GM18867 (cell line): Measurements from ENCODE around the gene PLD3.

Experiments used
- ATAC-seq: cut with Tn5 transposase; IDR thresholded peaks from one replicate; pipeline ENCODE4 v1.9.1; 2021; ENCODE audit warnings: mild to moderate bottlenecking, moderate library complexity; ENCODE audit not compliant: unreplicated experiment

The PLD3 gene

GRCh38 chr19:40348125-40348913 is at the start of gene PLD3, which contains the start of gene C19orf47:
PLD3 (plus strand) TSS chr19:40348695; CDS start chr19:40366484, 17,789 bp downstream.
C19orf47 (minus strand) TSS chr19:40348397; CDS start chr19:40341857, 6,540 bp downstream.
- ATAC-seq: peak; percentile 93

GRCh38 chr19:40300668-40301067 is 47.8 kb upstream of the PLD3 start:
- no peak for ATAC-seq

GRCh38 chr19:40302224-40303011 is 46.1 kb upstream of the PLD3 start:
- no peak for ATAC-seq

GRCh38 chr19:40303765-40304164 is 44.7 kb upstream of the PLD3 start:
- ATAC-seq: no peak

- no peak for ATAC-seq
Observed at GRCh38 chr19:40304306-40304705, 44.2 kb upstream of the PLD3 start.

GRCh38 chr19:40305403-40305802 is 43.1 kb upstream of the PLD3 start:
- no peak for ATAC-seq

- ATAC-seq: no peak
Observed at GRCh38 chr19:40309666-40310065, 38.8 kb upstream of the PLD3 start.

GRCh38 chr19:40312533-40312932 is 36.0 kb upstream of the PLD3 start:
- ATAC-seq: no peak

GRCh38 chr19:40313229-40313983 is 35.1 kb upstream of the PLD3 start:
- ATAC-seq: no peak

- no peak for ATAC-seq
Observed at GRCh38 chr19:40314656-40315055, 33.8 kb upstream of the PLD3 start.

GRCh38 chr19:40315812-40316470 is 32.6 kb upstream of the PLD3 start:
- ATAC-seq: no peak

GRCh38 chr19:40317338-40317737 is 31.2 kb upstream of the PLD3 start:
- no peak for ATAC-seq

- no peak for ATAC-seq
Observed at GRCh38 chr19:40320558-40320935, 27.9 kb upstream of the PLD3 start.

- no peak for ATAC-seq
Observed at GRCh38 chr19:40321076-40321475, 27.4 kb upstream of the PLD3 start.

GRCh38 chr19:40321566-40322270 is 26.8 kb upstream of the PLD3 start:
- ATAC-seq: no peak

GRCh38 chr19:40322271-40322610 is 26.3 kb upstream of the PLD3 start:
- no peak for ATAC-seq

GRCh38 chr19:40322951-40323615 is 25.4 kb upstream of the PLD3 start:
- no peak for ATAC-seq

- no peak for ATAC-seq
Observed at GRCh38 chr19:40323705-40324104, 24.8 kb upstream of the PLD3 start.

GRCh38 chr19:40326201-40326600 is 22.3 kb upstream of the PLD3 start:
- no peak for ATAC-seq

GRCh38 chr19:40331052-40331451 is 17.4 kb upstream of the PLD3 start:
- no peak for ATAC-seq
